Activated naive CD4-positive, alpha-beta T cell treated with anti-CD3 and anti-CD28 coated beads, Interleukin-2, amount 50 U/mL, for 16 hours (primary cell): ENCODE measurements around the gene NPIPA7.
"Not testable (repeated sequence)": the region's sequence is repeated elsewhere in the genome, so short reads cannot be mapped to it uniquely, and the experiment has no call there.

Experiments
- DNase-seq: peaks from one replicate; pipeline ENCODE4 v3.0.0-alpha.2; 2020

NPIPA7 gene

GRCh38 chr16:16425146-16425545 lies 46.2 kb downstream of the NPIPA7 start:
- DNase-seq: not testable (repeated sequence)

GRCh38 chr16:16431135-16431534 lies 52.2 kb downstream of the NPIPA7 start:
- DNase-seq: not testable (repeated sequence)

- not testable (repeated sequence) for DNase-seq
Measured at GRCh38 chr16:16434711-16435110, 55.8 kb downstream of the NPIPA7 start.

- not testable (repeated sequence) for DNase-seq
Measured at GRCh38 chr16:16441401-16441800, 62.5 kb downstream of the NPIPA7 start.
